GM18909 (cell line): ENCODE results near the gene ZBTB21.

Experiments used
- ATAC-seq: cut with Tn5 transposase; IDR thresholded peaks from one replicate; pipeline ENCODE4 v1.9.1; 2021; ENCODE audit warnings: mild to moderate bottlenecking; ENCODE audit not compliant: unreplicated experiment, poor library complexity

ZBTB21 gene

DNA sequence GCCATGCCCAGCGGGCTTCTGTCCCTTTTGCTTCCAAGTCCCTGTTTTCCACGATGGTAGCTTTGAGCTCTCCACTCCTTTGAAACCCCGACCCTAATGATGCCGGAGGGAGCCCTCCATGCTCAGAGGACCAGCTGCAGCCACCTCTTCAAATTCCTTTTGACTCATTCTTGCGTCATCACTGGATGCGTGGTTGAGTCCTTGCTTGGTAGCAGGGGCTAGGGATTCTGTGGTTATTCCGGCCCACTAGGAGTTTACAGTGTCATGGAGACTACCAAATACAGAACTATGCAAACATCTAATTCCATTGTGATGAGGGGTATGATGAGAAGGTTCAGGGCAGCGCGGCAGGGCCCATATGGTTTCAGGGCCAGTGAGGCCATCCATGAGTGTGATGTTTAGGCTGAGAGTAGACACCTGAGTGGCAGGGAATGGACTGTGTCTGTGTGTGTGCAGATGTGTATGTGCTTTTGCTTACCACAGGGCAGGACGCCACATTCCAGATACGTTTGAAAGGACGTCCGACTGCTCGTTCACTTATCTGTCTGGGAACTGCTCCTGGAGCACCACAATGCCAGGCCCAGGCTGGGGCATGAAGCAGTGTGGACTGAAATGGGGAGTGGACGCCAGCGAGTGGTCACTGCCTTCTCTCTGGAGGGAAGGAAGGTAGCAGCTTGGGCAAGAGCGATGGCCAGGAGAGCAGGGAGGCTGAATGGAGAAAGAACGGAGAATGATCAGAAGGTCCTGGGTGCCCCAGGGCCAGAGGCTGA lies 30.4 kb upstream of the ZBTB21 start:
- ATAC-seq: no peak

DNA sequence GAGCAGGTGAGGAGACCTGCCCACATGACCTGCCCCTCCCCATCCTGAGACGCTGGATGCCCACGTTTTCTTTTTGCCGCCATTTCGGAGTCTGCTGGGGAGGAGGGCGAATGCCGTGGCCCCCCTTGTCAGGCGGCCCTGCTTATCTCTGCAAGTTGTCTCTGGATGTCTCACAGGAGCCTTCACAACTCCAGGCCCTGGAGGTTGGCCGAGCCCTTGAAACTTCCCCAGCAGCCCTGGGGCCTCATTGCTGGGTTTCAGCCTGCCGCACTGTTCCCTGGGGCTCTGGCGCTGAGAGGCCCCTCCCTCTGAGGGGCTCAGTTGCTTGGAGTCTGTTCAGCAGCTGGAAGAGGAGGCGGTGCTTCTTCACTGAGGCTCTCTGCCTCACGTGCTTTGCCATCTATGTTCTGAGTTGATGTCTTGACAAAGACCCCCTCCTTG lies 29.8 kb upstream of the ZBTB21 start:
- no peak for ATAC-seq

DNA sequence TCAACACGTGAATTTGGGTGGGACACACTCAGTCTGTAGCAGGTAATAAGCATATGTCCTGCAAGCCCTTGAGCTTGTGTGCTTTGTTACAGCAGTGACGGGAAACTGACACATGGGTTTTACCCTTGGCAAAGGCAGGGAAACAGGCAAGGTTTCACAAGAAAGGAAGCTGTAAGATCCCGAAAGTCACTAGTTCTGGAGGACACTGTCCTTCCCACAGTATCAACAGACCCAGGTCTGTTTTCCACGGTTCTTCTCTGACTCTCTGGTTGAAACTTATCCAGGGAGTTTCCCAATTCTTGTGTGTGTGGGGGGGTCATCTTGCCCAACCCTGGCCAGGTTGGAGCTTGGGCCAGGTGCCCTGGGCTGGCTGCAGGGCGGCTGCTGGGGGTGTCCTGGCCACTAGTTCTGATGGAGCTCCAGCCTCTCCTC lies 29.3 kb upstream of the ZBTB21 start:
- ATAC-seq: no peak

DNA sequence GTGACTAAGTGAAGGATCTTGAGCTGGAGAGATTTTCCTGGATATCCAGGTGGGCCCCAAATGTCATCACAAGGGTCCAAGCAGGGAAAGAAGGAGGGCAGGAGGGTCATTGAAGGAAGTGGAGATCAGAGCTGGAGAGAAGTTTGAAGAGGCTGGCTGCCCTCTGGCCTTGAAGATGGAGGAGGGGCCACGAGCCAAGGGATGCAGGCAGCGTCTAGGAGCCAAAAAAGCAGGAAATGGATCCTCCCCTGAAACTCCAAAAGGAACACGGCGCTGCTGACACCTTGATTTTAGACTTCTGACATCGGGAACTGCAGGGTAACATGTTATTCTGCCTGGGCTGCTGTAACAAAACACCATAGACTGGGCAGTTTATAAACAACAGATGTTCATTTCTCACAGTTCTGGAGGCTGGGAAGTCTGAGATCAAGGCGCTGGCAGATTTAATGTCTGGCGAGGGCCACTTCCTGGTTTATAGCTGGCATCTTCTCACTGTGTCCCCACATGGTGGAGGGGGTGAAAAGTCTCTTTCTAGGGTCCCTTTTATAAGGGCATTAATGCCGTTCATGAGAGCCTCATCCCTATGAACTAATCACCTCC lies 28.8 kb upstream of the ZBTB21 start:
- ATAC-seq: no peak

DNA sequence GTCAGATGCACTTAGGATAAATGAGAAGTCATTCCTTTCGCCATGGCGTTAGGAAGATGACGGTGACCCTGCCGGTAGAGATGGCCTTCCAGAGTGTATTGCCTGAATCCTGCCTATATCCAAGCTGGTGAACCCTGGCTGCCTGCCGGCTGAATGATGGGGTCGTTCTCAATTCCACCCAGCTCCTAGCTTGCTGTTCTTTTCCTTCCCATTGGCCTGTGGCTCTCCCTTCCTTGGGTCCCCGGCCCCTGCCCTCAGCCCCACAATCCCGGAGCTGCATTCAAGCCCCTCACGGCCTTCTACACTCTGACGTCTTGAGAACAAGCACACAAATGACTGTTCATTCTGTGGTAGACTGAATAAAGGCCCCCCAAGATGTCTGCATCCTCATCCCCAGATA lies 28.2 kb upstream of the ZBTB21 start:
- ATAC-seq: no peak

DNA sequence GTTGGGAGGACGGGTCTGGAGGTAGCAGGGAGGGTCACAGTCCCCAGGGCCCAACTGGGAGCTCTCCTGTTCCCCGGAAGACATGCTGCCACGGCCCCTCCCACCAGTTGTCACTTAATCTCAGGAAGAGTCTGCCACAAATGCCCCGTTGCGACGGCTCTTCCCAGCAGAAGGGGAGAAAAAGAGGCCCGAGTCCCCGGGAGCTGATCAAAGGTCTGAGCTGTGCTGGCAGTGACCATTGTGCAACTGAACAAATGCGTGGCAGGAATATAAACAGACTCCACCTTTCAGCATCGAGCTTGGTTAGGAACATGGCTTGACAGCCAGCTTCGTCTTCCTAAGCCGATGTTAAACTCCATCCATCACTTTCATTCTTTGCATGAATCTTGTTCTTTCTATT lies 27.8 kb upstream of the ZBTB21 start:
- no peak for ATAC-seq

DNA sequence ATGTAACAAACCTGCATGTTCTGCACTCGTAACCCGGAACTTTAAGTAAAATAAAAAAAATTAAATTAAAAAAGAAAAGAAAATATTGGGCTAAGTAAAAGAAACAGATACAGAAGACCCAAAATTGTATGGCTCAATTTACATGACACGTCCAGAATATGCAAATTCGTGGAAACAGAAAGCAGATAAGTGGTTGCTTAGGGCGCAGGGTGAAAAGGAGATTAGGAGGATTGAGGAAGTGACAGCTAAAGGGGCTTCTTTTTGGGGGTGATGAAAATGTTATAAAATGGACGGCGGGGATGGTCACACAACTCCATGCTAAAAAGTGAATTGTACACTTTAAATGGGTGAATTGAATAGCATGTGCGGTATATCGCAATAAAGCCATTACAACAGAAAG lies 27.4 kb upstream of the ZBTB21 start:
- no peak for ATAC-seq

DNA sequence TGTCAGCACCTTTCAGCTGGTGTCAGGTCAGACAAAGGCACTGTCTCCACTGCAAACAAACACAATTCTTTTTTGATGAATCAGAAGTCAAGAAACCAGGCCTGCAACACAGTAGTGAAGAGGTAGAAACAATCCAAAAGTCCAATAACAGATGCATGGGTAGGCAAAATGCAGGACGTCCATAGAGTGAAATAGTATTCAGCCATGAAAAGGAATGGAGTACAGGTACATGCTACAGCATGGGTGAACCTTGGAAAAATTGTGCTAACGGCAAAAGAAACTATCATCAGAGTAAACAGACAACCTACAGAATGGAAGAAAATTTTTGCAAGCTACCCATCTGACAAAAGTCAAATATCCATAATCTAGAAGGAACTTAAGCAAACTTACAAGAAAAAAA lies 26.2 kb upstream of the ZBTB21 start:
- no peak for ATAC-seq

DNA sequence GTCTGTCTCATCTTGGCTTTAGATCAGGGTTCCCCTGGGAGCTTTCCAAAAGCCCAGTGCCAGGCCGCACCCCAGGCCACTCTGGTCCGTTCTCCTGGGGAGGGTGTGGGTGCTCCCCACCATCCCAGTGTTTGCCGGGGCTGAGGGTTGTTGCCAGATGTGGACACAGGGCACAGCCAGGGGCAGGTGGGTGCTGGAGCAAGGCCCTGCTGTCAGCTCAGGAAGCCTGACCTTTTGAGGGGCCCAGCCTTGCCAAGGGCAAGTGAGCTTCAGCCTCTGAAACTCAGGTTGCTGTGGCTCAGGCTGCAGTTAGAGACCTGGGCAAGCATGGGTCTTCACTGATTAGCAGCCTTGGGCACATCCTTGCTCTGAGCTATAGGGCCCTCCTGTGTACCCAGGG lies 22.8 kb upstream of the ZBTB21 start:
- no peak for ATAC-seq

DNA sequence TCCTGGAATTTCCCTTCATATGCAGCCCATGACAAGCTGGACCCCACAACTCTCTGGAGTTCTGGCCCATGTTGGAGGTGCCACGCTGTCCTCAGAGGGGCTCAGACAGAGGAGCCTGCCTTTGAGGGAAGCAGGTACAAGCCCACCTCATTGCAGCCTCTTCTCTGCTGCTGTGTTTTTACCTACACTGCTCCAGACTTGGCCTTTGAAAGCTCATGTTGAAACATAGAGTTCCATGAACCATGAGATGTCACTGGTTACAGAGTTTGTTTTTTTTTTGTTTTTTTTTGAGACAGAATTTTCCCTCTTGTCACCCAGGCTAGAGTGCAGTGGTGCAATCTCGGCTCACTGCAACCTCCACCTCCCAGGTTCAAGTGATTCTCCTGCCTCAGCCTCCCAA lies 22.1 kb upstream of the ZBTB21 start:
- no peak for ATAC-seq

DNA sequence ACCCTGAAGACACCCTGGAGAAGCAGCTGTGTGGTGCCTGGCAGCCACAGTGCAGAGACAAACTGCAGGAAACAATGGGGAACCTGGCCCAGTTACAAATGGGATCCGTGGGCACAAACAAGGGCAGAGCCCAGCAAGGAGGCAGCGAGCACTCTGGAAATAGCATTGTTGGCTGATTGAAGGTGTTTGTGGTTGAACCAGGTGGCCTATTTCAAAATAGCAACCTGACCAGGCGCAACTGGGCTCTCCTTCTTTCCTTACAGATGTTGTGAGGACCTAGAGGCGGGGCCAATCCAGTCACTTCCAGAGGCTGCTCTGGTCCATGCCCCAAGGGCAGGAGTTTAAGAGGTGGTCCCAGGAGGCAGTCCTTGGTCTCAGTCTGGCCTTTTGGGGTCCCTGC lies 21.7 kb upstream of the ZBTB21 start:
- no peak for ATAC-seq

DNA sequence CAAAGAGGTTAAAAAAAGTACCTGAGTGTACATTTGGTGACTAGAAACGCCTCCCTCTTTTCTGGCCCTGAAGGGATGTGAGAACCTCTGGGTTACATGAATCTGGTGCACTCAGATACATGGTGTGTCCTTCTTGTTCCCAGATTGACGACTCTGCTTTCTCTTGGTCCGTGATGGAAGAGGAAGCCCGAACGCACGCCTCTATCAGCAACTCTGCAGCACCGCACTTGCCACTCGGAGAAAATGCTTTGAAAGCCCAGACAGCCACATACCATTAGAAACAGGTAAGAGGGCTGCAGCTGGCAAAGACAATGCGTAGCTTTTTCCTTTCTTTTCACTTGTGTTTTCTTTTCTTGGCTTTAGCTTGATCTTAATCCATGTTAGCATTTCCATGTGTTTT lies 21.1 kb upstream of the ZBTB21 start:
- ATAC-seq: no peak

DNA sequence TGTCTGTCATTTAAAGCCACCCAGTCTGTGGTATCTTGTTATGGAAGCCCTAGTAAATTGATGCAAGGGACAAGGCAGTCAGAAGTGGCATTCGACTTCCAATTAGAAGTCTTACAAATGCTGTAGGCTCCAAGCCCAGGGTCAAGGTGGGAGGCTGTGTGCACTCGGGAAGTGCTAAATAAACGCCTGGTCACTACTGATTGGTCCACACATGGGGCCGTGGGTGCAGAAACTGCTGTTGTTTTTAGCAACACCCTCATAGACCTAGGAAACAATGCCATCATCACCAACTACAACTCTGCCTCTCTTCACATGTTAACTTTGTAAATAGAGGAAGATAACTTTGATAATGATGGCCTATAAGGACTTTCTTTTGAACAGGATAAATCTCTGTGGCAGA lies 20.2 kb upstream of the ZBTB21 start:
- ATAC-seq: no peak

DNA sequence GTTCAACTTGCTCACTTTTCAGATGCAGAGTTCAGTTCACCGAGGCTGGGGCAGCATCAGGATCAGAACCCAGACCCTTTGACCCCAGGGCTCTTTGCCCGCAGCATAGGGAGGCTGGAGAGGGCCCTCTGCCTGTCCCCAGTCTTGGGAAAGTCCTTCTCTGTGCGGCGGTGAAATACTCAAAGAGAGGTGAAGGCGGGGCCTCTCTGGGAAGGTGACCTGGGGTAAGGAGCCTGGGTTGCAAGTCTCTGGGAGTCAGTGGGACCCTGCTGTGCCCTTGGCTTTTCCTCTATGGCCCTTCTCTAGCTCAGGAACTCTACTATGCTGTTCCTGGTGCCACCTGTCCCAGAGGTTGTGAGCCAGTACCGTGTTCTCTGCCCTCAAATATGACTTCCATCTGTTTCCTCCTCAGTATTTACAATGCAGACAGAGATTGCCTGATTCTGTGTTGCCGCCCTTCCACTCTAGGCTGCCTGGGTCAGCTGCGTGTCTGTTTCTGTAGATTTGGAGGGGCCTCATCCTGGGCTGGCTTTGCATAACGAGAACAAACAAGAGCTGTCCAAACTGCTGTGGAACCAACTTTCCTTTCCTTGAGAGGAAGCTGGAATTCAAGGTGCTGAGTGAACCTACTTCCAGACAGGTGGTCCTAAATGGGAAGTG lies 18.7 kb upstream of the ZBTB21 start:
- no peak for ATAC-seq

DNA sequence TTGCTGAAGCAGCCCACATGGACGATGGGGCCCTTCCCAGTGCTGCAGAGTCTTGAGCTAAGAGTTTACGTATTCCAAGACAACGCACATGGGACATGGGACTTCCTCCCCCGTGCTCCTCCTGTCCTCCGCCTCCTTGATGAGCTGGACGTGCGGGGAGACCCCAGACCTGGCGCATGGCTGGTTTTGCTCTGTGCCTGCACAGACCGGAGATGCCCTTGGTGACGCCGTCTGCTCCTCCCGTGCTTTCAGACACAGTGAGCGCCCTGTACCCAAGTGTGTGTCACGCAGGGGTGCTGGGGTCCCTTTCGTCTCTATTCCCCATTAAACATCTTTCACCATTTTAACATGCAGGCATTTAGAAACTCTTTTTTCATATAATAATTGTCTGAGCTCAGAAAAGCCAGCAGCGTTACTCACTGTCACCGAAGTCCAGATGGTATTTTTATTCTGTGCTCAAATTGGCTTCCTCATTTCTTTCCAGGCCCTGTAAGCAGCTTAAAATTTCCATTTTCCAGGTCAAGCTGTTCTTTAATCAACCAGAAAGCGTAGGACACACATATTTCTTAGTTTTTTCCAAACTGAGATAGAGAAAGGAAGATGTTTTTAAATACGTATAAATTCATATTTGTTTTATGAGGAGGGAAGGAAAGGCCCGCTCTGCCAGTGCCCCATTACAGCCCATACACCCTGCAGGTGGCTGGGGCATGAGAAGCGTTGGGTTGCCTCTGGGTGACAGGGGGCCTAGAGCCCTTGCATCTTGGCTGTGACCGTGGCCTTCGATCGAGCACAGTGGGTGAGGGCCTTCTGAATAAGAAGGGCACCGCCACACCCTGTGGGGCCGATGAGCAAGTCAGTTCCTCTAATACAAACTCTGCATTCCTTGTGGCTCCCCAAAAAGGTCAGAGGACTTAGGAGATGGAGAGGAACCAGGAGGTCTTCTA lies 17.9 kb upstream of the ZBTB21 start:
- ATAC-seq: no peak

DNA sequence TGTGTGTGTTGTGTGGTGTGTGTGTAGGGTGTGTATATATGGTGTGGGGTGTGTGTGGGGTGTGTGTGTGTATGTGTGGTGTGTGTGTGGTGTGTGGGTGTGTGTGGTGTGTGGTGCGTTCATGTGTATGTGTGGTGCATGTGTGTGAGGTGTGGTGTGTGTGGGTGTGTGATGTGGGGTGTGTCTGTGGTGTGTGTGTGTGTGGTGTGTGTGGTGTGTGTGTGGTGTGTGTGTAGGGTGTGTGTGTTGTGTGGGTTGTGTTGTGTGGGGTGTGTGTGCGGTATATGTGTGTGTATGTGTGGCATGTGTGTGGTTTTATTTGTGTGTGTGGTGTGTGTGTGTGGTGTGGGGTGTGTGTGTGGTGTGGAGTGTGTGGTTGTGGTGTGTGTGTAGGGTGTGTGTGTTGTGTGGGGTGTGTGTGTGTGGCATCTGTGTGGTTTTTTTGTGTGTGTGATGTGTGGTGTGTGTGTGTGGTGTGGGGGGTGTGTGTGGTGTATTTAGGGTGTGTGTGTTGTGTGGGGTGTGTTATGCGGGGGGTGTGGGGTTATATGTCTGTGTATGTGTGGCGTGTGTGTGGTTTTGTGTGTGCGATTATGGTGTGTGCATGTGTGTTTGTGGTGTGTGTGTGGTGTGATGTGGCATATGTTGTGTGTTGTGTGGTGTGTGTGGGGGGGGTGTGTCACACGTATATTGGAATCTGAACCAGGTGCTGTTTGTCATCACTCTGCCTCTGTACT lies 17.1 kb upstream of the ZBTB21 start:
- ATAC-seq: no peak

DNA sequence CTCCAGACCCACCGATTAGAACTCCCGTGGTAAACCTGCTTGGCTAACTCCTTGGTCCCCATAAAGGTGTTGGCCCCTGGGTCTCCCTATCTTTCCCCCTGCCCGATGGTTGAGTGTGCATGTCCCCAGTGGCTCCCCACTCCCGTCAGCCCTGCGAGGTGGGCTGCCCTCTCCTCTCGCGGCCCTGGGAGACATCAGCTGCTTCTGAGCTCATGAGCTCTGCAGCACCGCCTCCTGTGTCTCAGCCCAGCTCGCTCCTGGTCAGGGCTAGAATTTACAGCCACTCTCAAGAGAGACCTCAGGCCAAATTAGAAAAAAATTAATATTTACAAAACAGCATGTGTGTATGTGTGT lies 15.9 kb upstream of the ZBTB21 start:
- no peak for ATAC-seq

DNA sequence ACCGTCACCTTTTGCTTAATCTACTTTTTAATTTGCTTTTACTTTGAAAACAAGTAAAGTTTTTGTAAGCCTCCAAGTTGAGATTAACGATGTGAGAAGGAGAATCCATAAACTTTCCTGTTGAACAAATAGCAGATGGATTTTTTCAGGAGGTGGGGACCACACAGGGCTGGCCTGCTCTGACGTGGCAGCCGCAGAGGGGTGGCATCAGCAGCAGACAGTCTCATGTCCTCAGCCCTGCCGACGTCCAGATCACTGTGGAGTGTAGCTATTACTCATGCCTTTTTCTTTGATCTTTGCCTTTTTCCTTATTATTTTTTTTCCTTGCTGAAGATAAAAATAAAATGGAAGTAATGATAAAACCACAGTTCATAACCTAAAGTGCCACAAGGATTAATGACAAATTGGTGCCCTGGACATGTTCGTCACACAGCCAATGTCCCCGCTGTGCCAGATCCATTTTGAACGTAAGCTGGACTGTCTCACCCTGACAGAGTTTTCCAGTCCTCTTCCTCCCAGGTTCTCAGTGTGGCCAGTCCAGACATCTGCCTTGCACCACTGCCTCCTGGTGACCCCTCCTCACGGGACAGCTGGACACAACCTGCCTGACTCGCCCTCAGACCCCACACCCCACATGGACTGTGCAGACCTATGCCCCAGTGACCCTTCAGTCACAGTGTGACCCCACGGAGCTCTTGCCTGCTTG lies 15.4 kb upstream of the ZBTB21 start:
- no peak for ATAC-seq

DNA sequence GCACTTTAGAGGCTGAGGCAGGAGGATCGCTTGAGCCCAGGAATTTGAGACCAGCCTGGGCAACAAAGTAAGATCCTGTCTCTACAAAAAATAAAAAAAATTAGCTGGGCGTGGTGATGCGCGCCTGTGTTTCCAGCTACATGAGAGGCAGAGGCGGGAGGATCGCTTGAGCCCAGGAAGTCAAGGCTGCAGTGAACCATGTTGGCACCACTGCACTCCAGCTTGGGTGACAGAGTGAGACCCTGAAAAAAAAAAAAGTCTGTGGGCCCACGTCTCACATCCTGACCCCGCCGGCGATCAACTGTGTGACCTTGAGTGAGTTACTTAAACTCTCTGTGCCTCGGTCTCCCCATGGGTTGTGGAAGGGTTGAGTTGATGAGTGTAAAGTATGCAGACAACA lies 12.7 kb upstream of the ZBTB21 start:
- no peak for ATAC-seq

DNA sequence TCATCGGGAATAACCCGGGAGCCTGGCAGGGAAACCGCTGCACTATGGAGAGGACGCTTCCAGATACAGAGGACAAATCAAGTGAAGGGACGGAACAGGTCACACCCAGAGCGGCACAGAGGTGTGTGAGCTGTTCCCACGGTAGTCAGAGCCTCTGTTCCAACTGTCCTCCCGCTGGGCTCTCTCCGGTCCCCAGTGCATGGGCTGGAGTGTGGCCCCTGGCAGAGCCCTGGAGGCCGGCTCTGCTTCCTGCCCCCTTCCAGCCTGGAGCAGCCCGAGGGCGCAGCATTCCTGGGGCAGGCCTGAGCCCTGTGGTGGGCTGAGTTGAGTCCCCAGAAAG lies 11.9 kb upstream of the ZBTB21 start:
- no peak for ATAC-seq
